NCI-H187 treated with DMSO at 0.1 percent for 48 hours (cell line): Measurements from ENCODE around the gene CAST.

Experiments
- DNase-seq: peaks from one replicate; lab custom pipeline; 2025; lab: John Stamatoyannopoulos, UW

Gene CAST

GRCh38 chr5:96745844-96746531 is 83.8 kb downstream of the CAST start:
- no peak for DNase-seq

GRCh38 chr5:96747720-96748119 is 85.5 kb downstream of the CAST start:
- DNase-seq, result no peak

- no peak for DNase-seq
Measured at GRCh38 chr5:96750110-96750822, 88.1 kb downstream of the CAST start.

GRCh38 chr5:96751203-96752169 is 89.3 kb downstream of the CAST start:
- DNase-seq, result no peak

- DNase-seq, result no peak
Measured at GRCh38 chr5:96752341-96753016, 90.3 kb downstream of the CAST start.

GRCh38 chr5:96753017-96753397 is 90.8 kb downstream of the CAST start:
- no peak for DNase-seq

GRCh38 chr5:96753848-96754247 is 91.7 kb downstream of the CAST start:
- DNase-seq, result no peak

GRCh38 chr5:96755851-96756250 is 93.7 kb downstream of the CAST start:
- DNase-seq, result no peak

GRCh38 chr5:96756985-96757384 is 94.8 kb downstream of the CAST start:
- no peak for DNase-seq

- no peak for DNase-seq
Measured at GRCh38 chr5:96758621-96759020, 96.4 kb downstream of the CAST start.

- DNase-seq, result no peak
Measured at GRCh38 chr5:96761618-96762017, 99.4 kb downstream of the CAST start.

- DNase-seq, result no peak
Measured at GRCh38 chr5:96763026-96763425, 100.8 kb downstream of the CAST start.

- DNase-seq, result no peak
Measured at GRCh38 chr5:96765043-96765442, 102.9 kb downstream of the CAST start.

- DNase-seq, result no peak
Measured at GRCh38 chr5:96768708-96769251, 106.6 kb downstream of the CAST start.

- no peak for DNase-seq
Measured at GRCh38 chr5:96771395-96771794, 109.2 kb downstream of the CAST start.

- no peak for DNase-seq
Measured at GRCh38 chr5:96772111-96772510, 109.9 kb downstream of the CAST start.

- no peak for DNase-seq
Measured at GRCh38 chr5:96772542-96772941, 110.4 kb downstream of the CAST start.

- DNase-seq, result no peak
Measured at GRCh38 chr5:96775050-96775449, 112.9 kb downstream of the CAST start.

- no peak for DNase-seq
Measured at GRCh38 chr5:96775689-96776088, 113.5 kb downstream of the CAST start.

- no peak for DNase-seq
Measured at GRCh38 chr5:96776621-96777020, 114.4 kb downstream of the CAST start.

- no peak for DNase-seq
Measured at GRCh38 chr5:96778409-96778808, 116.2 kb downstream of the CAST start.

GRCh38 chr5:96780626-96781025 is 118.5 kb downstream of the CAST start:
- no peak for DNase-seq
